ENCODE results near the gene NCK1. TPM values are rescaled to one million over a fixed set of nuclear protein-coding genes. Genes with fewer than 3 reads are reported as not detected.

The NCK1 gene
- total and polyA plus RNA-seq, 9 of the 15 experiments (the other 6 are each of a cell fraction or from before 2014, with no cell fraction given), result 17.3 to 30.5 (median 25.0) TPM

DNA sequence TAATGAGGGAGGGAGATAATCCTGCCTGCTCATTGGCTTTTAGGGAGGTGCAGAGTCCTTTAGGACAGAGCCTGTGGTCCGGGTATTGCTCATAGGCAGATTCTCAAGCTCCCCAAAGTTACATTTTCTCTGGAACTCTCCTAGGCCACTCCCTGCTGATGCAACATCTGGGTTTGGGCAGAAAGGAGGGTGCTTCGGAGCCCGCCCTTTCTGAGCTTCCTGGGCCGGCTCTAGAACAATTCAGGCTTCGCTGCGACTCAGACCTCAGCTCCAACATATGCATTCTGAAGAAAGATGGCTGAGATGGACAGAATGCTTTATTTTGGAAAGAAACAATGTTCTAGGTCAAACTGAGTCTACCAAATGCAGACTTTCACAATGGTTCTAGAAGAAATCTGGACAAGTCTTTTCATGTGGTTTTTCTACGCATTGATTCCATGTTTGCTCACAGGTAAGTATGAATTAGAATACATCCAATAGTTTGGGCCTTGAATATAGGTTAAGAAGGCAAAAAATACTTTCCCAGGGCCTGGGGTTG lies 95.8 kb downstream of the NCK1 start, which contains the start of gene IL20RB (continued):
- 0 out of 2 replicates have a peak, but pooled peaks have one; percentile 16 for TF ChIP-seq ESRRA (IDR thresholded peaks at IDR 0.05; ENCODE audit: borderline replicate concordance, low read depth)
- TF ChIP-seq KDM1A (IDR thresholded peaks at IDR 0.05), result no peak
- no peak; the same call in 1 of the 2 replicates for TF ChIP-seq NBN (IDR thresholded peaks at IDR 0.05; ENCODE audit: low read depth)
- TF ChIP-seq HMG20A (CRISPR knock-in tag; conservative IDR thresholded peaks at IDR 0.05), result no peak
- no peak for TF ChIP-seq ZNF354B (CRISPR knock-in tag; IDR thresholded peaks at IDR 0.05)
- TF ChIP-seq, protein P1, sequence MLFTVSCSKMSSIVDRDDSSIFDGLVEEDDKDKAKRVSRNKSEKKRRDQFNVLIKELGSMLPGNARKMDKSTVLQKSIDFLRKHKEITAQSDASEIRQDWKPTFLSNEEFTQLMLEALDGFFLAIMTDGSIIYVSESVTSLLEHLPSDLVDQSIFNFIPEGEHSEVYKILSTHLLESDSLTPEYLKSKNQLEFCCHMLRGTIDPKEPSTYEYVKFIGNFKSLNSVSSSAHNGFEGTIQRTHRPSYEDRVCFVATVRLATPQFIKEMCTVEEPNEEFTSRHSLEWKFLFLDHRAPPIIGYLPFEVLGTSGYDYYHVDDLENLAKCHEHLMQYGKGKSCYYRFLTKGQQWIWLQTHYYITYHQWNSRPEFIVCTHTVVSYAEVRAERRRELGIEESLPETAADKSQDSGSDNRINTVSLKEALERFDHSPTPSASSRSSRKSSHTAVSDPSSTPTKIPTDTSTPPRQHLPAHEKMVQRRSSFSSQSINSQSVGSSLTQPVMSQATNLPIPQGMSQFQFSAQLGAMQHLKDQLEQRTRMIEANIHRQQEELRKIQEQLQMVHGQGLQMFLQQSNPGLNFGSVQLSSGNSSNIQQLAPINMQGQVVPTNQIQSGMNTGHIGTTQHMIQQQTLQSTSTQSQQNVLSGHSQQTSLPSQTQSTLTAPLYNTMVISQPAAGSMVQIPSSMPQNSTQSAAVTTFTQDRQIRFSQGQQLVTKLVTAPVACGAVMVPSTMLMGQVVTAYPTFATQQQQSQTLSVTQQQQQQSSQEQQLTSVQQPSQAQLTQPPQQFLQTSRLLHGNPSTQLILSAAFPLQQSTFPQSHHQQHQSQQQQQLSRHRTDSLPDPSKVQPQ (CRISPR knock-in tag; IDR thresholded peaks at IDR 0.05; ENCODE audit: borderline replicate concordance), result no peak
- no peak for TF ChIP-seq ZNF140 (CRISPR knock-in tag; IDR thresholded peaks at IDR 0.05)
- TF ChIP-seq WHSC1 (IDR thresholded peaks at IDR 0.05; ENCODE audit: low read length), result no peak
- TF ChIP-seq FOXA3 (CRISPR knock-in tag; conservative IDR thresholded peaks at IDR 0.05 in 1 of 2, IDR thresholded peaks at IDR 0.05 in 1 of 2), result no peak
- no peak for TF ChIP-seq ZNF347 (CRISPR knock-in tag; IDR thresholded peaks at IDR 0.05; ENCODE audit: low read depth)
- TF ChIP-seq, protein P2, sequence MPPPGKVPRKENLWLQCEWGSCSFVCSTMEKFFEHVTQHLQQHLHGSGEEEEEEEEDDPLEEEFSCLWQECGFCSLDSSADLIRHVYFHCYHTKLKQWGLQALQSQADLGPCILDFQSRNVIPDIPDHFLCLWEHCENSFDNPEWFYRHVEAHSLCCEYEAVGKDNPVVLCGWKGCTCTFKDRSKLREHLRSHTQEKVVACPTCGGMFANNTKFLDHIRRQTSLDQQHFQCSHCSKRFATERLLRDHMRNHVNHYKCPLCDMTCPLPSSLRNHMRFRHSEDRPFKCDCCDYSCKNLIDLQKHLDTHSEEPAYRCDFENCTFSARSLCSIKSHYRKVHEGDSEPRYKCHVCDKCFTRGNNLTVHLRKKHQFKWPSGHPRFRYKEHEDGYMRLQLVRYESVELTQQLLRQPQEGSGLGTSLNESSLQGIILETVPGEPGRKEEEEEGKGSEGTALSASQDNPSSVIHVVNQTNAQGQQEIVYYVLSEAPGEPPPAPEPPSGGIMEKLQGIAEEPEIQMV (tag; conservative IDR thresholded peaks at IDR 0.05; ENCODE audit: low read depth), result no peak
- no peak for TF ChIP-seq ZZZ3 (IDR thresholded peaks at IDR 0.05)
- TF ChIP-seq BDP1 (IDR thresholded peaks at IDR 0.05; ENCODE audit: insufficient read depth, insufficient read length), result no peak
- TF ChIP-seq, protein P3, sequence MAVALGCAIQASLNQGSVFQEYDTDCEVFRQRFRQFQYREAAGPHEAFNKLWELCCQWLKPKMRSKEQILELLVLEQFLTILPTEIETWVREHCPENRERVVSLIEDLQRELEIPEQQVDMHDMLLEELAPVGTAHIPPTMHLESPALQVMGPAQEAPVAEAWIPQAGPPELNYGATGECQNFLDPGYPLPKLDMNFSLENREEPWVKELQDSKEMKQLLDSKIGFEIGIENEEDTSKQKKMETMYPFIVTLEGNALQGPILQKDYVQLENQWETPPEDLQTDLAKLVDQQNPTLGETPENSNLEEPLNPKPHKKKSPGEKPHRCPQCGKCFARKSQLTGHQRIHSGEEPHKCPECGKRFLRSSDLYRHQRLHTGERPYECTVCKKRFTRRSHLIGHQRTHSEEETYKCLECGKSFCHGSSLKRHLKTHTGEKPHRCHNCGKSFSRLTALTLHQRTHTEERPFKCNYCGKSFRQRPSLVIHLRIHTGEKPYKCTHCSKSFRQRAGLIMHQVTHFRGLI (CRISPR knock-in tag; IDR thresholded peaks at IDR 0.05), result no peak
- no peak for TF ChIP-seq ZNF274 (IDR thresholded peaks at IDR 0.05; ENCODE audit: borderline replicate concordance, low read depth, low read length)
- no peak for TF ChIP-seq COPS2 (conservative IDR thresholded peaks at IDR 0.05)
- TF ChIP-seq U2AF1 (optimal IDR thresholded peaks at IDR 0.05; ENCODE audit: low read depth, low read length), result no peak
- no peak for TF ChIP-seq GABPB1 (CRISPR knock-in tag; IDR thresholded peaks at IDR 0.05)
- no peak for TF ChIP-seq ZNF253 (CRISPR knock-in tag; conservative IDR thresholded peaks at IDR 0.05)
- TF ChIP-seq ZNF707 (CRISPR knock-in tag; conservative IDR thresholded peaks at IDR 0.05), result no peak
- TF ChIP-seq RCOR1 (IDR thresholded peaks at IDR 0.05; ENCODE audit: borderline replicate concordance in 1 of 2, low read depth in 2 of 2, low read length in 2 of 2), result 0 out of 4 replicates have a peak, but pooled peaks of 1 of the 2 experiments have one; percentile 51
- no peak for TF ChIP-seq ELF4 (CRISPR knock-in tag; IDR thresholded peaks at IDR 0.05)
- peak; percentile 63 for TF ChIP-seq EP400 (IDR thresholded peaks at IDR 0.05)
- peak; percentile 34; the same call in 1 of the 2 replicates for TF ChIP-seq KLF6 (CRISPR knock-in tag; IDR thresholded peaks at IDR 0.05; ENCODE audit: borderline replicate concordance)
- no peak for TF ChIP-seq FOXJ3 (CRISPR knock-in tag; IDR thresholded peaks at IDR 0.05)
